ENCODE measurements around the gene ZYX.
A peak's percentile ranks its signal among the peaks of the same experiment; 100 is the strongest.

The ZYX gene

GRCh38 chr7:143345428-143345900 is 35.7 kb upstream of the ZYX start:
- peaks cover 5% of the 10 kb centered on the region for H3K4me1 Mint-ChIP-seq
- H3K4me3 Mint-ChIP-seq: peak overlapping the region; percentile 72
- no peaks in the 10 kb centered on the region for H3K9me3 Mint-ChIP-seq
- DNase-seq: peak; percentile 78
- peaks cover 64% of the 10 kb centered on the region for H3K27me3 Mint-ChIP-seq (ENCODE audit: low read depth, poor library complexity)
- no peak overlapping the region for H3K27ac Mint-ChIP-seq
- peak; percentile 55 for TF ChIP-seq CTCF (IDR thresholded peaks at IDR 0.05)
- H3K36me3 Mint-ChIP-seq (ENCODE audit: low read depth): no peaks in the 10 kb centered on the region

DNA sequence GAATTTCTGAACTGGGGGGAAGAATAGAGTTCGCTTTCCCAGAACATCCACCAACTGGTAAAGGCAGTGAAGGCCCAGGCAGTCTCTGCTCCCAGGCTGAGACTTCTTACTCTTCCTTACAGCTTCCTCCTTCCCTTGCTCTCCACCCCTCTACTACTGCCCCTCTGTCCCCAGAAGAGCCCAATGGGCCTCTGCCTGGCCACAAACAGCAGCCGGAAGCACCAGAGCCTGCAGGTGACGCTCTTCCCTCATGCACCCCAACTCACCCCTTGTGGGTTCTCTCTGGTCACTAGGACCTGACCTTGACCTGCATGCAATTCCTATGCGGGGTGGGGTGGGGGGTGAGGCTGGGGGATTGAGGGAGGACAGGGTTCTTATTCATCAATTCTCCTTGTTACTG is 35.1 kb upstream of the ZYX start:
- no peaks in the 10 kb centered on the region for H3K36me3 Mint-ChIP-seq (ENCODE audit: low read depth)
- no peak for DNase-seq
- no peak for TF ChIP-seq CTCF (IDR thresholded peaks at IDR 0.05)
- H3K9me3 Mint-ChIP-seq: no peaks in the 10 kb centered on the region
- H3K4me3 Mint-ChIP-seq: no peak overlapping the region
- H3K27ac Mint-ChIP-seq: no peak overlapping the region
- peaks cover 62% of the 10 kb centered on the region for H3K27me3 Mint-ChIP-seq (ENCODE audit: low read depth, poor library complexity)
- peaks cover 6% of the 10 kb centered on the region for H3K4me1 Mint-ChIP-seq

- H3K27me3 Mint-ChIP-seq (ENCODE audit: low read depth, poor library complexity): peaks cover 52% of the 10 kb centered on the region
- H3K27ac Mint-ChIP-seq: no peak overlapping the region
- no peak for DNase-seq
- TF ChIP-seq CTCF (IDR thresholded peaks at IDR 0.05): no peak
- no peaks in the 10 kb centered on the region for H3K36me3 Mint-ChIP-seq (ENCODE audit: low read depth)
- H3K9me3 Mint-ChIP-seq: no peaks in the 10 kb centered on the region
- no peak overlapping the region for H3K4me3 Mint-ChIP-seq
- H3K4me1 Mint-ChIP-seq: peaks cover 26% of the 10 kb centered on the region
Measured at GRCh38 chr7:143347950-143348349, 33.2 kb upstream of the ZYX start.

GRCh38 chr7:143351060-143351459 is 30.1 kb upstream of the ZYX start:
- no peak for TF ChIP-seq CTCF (IDR thresholded peaks at IDR 0.05)
- Mint-ChIP-seq H3K4me1 (peaks cover 45% of the 10 kb centered on the region), H3K27me3 (ENCODE audit: low read depth, poor library complexity) (peaks cover 43% of the 10 kb centered on the region), H3K9me3 (no peaks in the 10 kb centered on the region), H3K36me3 (ENCODE audit: low read depth) (no peaks in the 10 kb centered on the region), H3K4me3 (no peak overlapping the region), H3K27ac (peak overlapping the region; percentile 66)
- no peak for DNase-seq

GRCh38 chr7:143351574-143351973 is 29.6 kb upstream of the ZYX start:
- no peak overlapping the region for H3K27ac Mint-ChIP-seq
- no peak for TF ChIP-seq CTCF (IDR thresholded peaks at IDR 0.05)
- peaks cover 45% of the 10 kb centered on the region for H3K4me1 Mint-ChIP-seq
- H3K4me3 Mint-ChIP-seq: no peak overlapping the region
- H3K27me3 Mint-ChIP-seq (ENCODE audit: low read depth, poor library complexity): peaks cover 39% of the 10 kb centered on the region
- no peak for DNase-seq
- no peaks in the 10 kb centered on the region for H3K9me3 Mint-ChIP-seq
- no peaks in the 10 kb centered on the region for H3K36me3 Mint-ChIP-seq (ENCODE audit: low read depth)

DNA sequence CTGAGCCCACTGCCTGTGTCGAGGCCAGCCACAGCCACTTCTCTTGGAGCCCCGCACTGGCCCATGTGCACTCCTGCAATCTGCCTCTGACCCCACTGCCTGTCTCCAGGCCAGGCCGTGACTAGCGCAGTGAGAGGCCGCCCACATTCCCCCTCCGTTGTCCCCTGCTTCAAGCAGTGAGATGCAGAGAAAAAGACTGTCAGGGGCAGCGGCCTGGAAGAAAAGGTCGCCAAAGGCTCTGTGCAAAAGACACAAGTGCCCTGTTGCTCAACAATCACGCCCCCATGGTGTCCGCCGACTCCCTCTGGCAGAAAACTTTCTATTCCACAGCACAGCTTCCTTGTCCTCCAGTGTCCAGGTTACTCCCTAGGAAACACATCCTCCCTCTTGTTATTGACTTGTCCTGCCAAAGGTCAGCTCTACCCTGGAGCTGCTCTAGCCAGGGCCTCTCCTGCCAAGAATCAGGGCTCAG is 28.6 kb upstream of the ZYX start:
- peak overlapping the region; percentile 92 for H3K27ac Mint-ChIP-seq

More for the DNA sequence above, 28.6 kb upstream of the ZYX start:
- peaks cover 35% of the 10 kb centered on the region for H3K27me3 Mint-ChIP-seq (ENCODE audit: low read depth, poor library complexity)
- peaks cover 45% of the 10 kb centered on the region for H3K4me1 Mint-ChIP-seq
- TF ChIP-seq CTCF (IDR thresholded peaks at IDR 0.05): no peak
- peak overlapping the region; percentile 57 for H3K4me3 Mint-ChIP-seq
- H3K36me3 Mint-ChIP-seq (ENCODE audit: low read depth): no peaks in the 10 kb centered on the region
- no peaks in the 10 kb centered on the region for H3K9me3 Mint-ChIP-seq
- peak; percentile 35 for DNase-seq

All from nephron progenitor cell (in vitro differentiated cells).